Measurements from ENCODE around the gene PSENEN. TPM values are rescaled to one million over a fixed set of nuclear protein-coding genes. Genes with fewer than 3 reads are reported as not detected.

PSENEN gene
- polyA plus RNA-seq, 1 donor (not counting 4 experiments of a cell fraction or from before 2014, with no cell fraction given): 36.2 TPM

DNA sequence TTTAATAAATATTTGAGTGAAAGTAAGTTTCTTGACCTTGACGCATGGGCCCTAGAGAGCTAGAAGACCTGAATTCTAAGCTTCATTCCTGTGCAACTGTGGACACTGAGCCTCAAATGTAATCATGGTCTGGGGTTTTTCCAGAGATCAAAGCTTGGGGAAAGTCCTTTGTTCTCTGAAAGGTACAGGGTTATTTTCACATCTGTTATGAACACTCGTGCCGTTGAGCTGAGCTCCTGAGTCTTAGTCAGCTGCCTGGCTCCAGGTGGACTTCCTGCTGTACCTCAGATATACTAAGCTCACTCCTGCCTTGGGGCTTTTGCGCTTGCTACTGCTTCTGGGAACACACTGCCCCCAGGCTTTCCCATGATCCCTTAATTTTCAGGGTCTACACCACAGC, 48.6 kb upstream of the PSENEN start:
- Histone ChIP-seq H4K20me1 (ENCODE audit: control insufficient read depth, extremely low read depth, insufficient read depth, low read length) (no peaks in the 10 kb centered on the region), H3K9ac (ENCODE audit: control insufficient read depth, extremely low read depth, insufficient read depth, low read length) (no peak overlapping the region), H3K9me3 (ENCODE audit: control insufficient read depth, low read depth, low read length) (no peaks in the 10 kb centered on the region), H3K9me1 (ENCODE audit: control insufficient read depth, extremely low read depth, insufficient read depth, low read length) (no peaks in the 10 kb centered on the region), H2AFZ (ENCODE audit: control insufficient read depth, low read length) (no peak overlapping the region), H3K4me2 (ENCODE audit: control insufficient read depth, extremely low read depth, insufficient read depth, low read depth, low read length) (no peak overlapping the region), H3K4me3 (ENCODE audit: control insufficient read depth in 2 of 3, extremely low read depth in 1 of 3, insufficient read depth in 2 of 3, low read depth in 1 of 3, low read length in 3 of 3) (no peak overlapping the region), H3K27ac (ENCODE audit: control insufficient read depth, insufficient read depth, low read length) (no peak overlapping the region), H3K4me1 (ENCODE audit: control insufficient read depth, extremely low read depth, insufficient read depth, low read length) (no peaks in the 10 kb centered on the region), H3K27me3 (ENCODE audit: control insufficient read depth, extremely low read depth, insufficient read depth, low read length) (no peaks in the 10 kb centered on the region), H3K36me3 (ENCODE audit: control insufficient read depth in 2 of 2, extremely low read depth in 1 of 2, insufficient read depth in 2 of 2, low read length in 2 of 2) (no peaks in the 10 kb centered on the region), H3K79me2 (ENCODE audit: control insufficient read depth, insufficient read depth, low read length) (no peaks in the 10 kb centered on the region)
- TF ChIP-seq, protein P1, sequence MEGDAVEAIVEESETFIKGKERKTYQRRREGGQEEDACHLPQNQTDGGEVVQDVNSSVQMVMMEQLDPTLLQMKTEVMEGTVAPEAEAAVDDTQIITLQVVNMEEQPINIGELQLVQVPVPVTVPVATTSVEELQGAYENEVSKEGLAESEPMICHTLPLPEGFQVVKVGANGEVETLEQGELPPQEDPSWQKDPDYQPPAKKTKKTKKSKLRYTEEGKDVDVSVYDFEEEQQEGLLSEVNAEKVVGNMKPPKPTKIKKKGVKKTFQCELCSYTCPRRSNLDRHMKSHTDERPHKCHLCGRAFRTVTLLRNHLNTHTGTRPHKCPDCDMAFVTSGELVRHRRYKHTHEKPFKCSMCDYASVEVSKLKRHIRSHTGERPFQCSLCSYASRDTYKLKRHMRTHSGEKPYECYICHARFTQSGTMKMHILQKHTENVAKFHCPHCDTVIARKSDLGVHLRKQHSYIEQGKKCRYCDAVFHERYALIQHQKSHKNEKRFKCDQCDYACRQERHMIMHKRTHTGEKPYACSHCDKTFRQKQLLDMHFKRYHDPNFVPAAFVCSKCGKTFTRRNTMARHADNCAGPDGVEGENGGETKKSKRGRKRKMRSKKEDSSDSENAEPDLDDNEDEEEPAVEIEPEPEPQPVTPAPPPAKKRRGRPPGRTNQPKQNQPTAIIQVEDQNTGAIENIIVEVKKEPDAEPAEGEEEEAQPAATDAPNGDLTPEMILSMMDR (optimal IDR thresholded peaks at IDR 0.05 in 1 of 3, IDR thresholded peaks at IDR 0.05 in 1 of 3, conservative IDR thresholded peaks at IDR 0.05 in 1 of 3; ENCODE audit: extremely low read depth in 1 of 3, insufficient read depth in 2 of 3, low read length in 3 of 3): no peak
- no peak for TF ChIP-seq EZH2 (IDR thresholded peaks at IDR 0.05; ENCODE audit: low read length)
- DNase-seq (ENCODE audit: low read depth, low spot score): no peak
- dilution Hi-C loops (cut with MboI; ENCODE audit: extremely low pct_ligation_motif_present, low sequenced_read_pairs): no loop called here
- FAIRE-seq: no peak

- TF ChIP-seq EZH2 (IDR thresholded peaks at IDR 0.05; ENCODE audit: low read length): no peak
- TF ChIP-seq, protein P1 (optimal IDR thresholded peaks at IDR 0.05 in 1 of 3, IDR thresholded peaks at IDR 0.05 in 1 of 3, conservative IDR thresholded peaks at IDR 0.05 in 1 of 3; ENCODE audit: extremely low read depth in 1 of 3, insufficient read depth in 2 of 3, low read length in 3 of 3): no peak
- Histone ChIP-seq H3K27me3 (ENCODE audit: control insufficient read depth, extremely low read depth, insufficient read depth, low read length) (no peaks in the 10 kb centered on the region), H3K4me1 (ENCODE audit: control insufficient read depth, extremely low read depth, insufficient read depth, low read length) (no peaks in the 10 kb centered on the region), H3K36me3 (ENCODE audit: control insufficient read depth in 2 of 2, extremely low read depth in 1 of 2, insufficient read depth in 2 of 2, low read length in 2 of 2) (no peaks in the 10 kb centered on the region), H3K9me3 (ENCODE audit: control insufficient read depth, low read depth, low read length) (no peaks in the 10 kb centered on the region), H3K9ac (ENCODE audit: control insufficient read depth, extremely low read depth, insufficient read depth, low read length) (peak overlapping the region; percentile 61), H3K79me2 (ENCODE audit: control insufficient read depth, insufficient read depth, low read length) (no peaks in the 10 kb centered on the region), H3K27ac (ENCODE audit: control insufficient read depth, insufficient read depth, low read length) (no peak overlapping the region), H3K4me3 (ENCODE audit: control insufficient read depth in 2 of 3, extremely low read depth in 1 of 3, insufficient read depth in 2 of 3, low read depth in 1 of 3, low read length in 3 of 3) (peak overlapping the region; percentile 56 to 82 (median 60)), H3K9me1 (ENCODE audit: control insufficient read depth, extremely low read depth, insufficient read depth, low read length) (no peaks in the 10 kb centered on the region), H2AFZ (ENCODE audit: control insufficient read depth, low read length) (peak overlapping the region; percentile 98), H4K20me1 (ENCODE audit: control insufficient read depth, extremely low read depth, insufficient read depth, low read length) (no peaks in the 10 kb centered on the region), H3K4me2 (ENCODE audit: control insufficient read depth, extremely low read depth, insufficient read depth, low read depth, low read length) (peak overlapping the region; percentile 77)
- FAIRE-seq (peak; percentile 62), DNase-seq (ENCODE audit: low read depth, low spot score) (peak; percentile 94)
- dilution Hi-C loops (cut with MboI; ENCODE audit: extremely low pct_ligation_motif_present, low sequenced_read_pairs): no loop called here
Observed at GRCh38 chr19:35702223-35703012, 43.0 kb upstream of the PSENEN start.

Measured in keratinocyte (primary cell).